Stimulated activated naive B cell treated with anti-CD40 and anti-IgM and Interleukin-4, amounts not matched to agents 10 μg/mL and 1 μg/mL and 100 μg/mL, for 72 hours (primary cell): ENCODE results near the gene PLK3.
A peak's percentile ranks its signal among the peaks of the same experiment; 100 is the strongest.
"Not testable (repeated sequence)": the region's sequence is repeated elsewhere in the genome, so short reads cannot be mapped to it uniquely, and the experiment has no call there.

Experiments used
- ATAC-seq, 2 donors: fragments of 150-1000 bp; cut with Tn5 transposase; replicated peaks; 2 replicates each; pipeline ENCODE4 v1.10.0; 2021; ENCODE audit warnings: moderate library complexity in 1 of 2
- DNase-seq: peaks from one replicate; pipeline ENCODE4 v3.0.0; 2021
- H3K27ac Mint-ChIP-seq: one replicate; pipeline ENCODE4 v1.8.0; 2022; ENCODE audit warnings: mild to moderate bottlenecking, mixed read lengths
- H3K27me3 Mint-ChIP-seq, 2 donors: one replicate each; pipeline ENCODE4 v1.8.0; 2022; ENCODE audit warnings: mixed read lengths in 2 of 2
- H3K36me3 Mint-ChIP-seq, 2 donors: one replicate each; pipeline ENCODE4 v1.8.0; 2022; ENCODE audit warnings: mixed read lengths in 2 of 2, mild to moderate bottlenecking in 1 of 2
- H3K4me1 Mint-ChIP-seq, 2 donors: one replicate each; pipeline ENCODE4 v1.8.0; 2022; ENCODE audit warnings: mixed read lengths in 2 of 2, mild to moderate bottlenecking in 1 of 2
- H3K4me3 Mint-ChIP-seq, 2 donors: one replicate each; pipeline ENCODE4 v1.8.0; 2022; ENCODE audit warnings: mild to moderate bottlenecking in 2 of 2, mixed read lengths in 2 of 2, moderate library complexity in 1 of 2
- H3K9me3 Mint-ChIP-seq, 2 donors: one replicate each; pipeline ENCODE4 v1.8.0; 2022; ENCODE audit warnings: mixed read lengths in 2 of 2, mild to moderate bottlenecking in 1 of 2

Gene PLK3

GRCh38 chr1:44835738-44836675 is 35.8 kb downstream of the PLK3 start:
- ATAC-seq (peak; percentile 98 to 99), DNase-seq (peak; percentile 77)
- Mint-ChIP-seq H3K36me3 (no peaks in the 10 kb centered on the region), H3K27me3 (peaks cover under 1 to 5% of the 10 kb centered on the region in 2 donors), H3K27ac (peak overlapping the region; percentile 16), H3K4me3 (peak overlapping the region in 1 of 2 donors; percentile 38), H3K4me1 (peaks cover 21 to 25% of the 10 kb centered on the region in 2 donors), H3K9me3 (no peaks in the 10 kb centered on the region)

GRCh38 chr1:44838294-44838693 is 38.1 kb downstream of the PLK3 start:
- not testable (repeated sequence) for H3K27ac Mint-ChIP-seq, H3K4me3 Mint-ChIP-seq

GRCh38 chr1:44839576-44839975 is 39.4 kb downstream of the PLK3 start:
- H3K9me3 Mint-ChIP-seq, result no peaks in the 10 kb centered on the region
- H3K27me3 Mint-ChIP-seq, result peaks cover 16 to 18% of the 10 kb centered on the region in 2 donors
- no peak for DNase-seq
- ATAC-seq, result no peak
- H3K36me3 Mint-ChIP-seq, result peaks cover 0 to 5% of the 10 kb centered on the region in 2 donors
- no peak overlapping the region for H3K27ac Mint-ChIP-seq
- peaks cover 9 to 28% of the 10 kb centered on the region in 2 donors for H3K4me1 Mint-ChIP-seq
- no peak overlapping the region for H3K4me3 Mint-ChIP-seq

More at GRCh38 chr1:44838294-44838693, 38.1 kb downstream of the PLK3 start:
- not testable (repeated sequence) for DNase-seq, H3K36me3 Mint-ChIP-seq, ATAC-seq, H3K9me3 Mint-ChIP-seq
- Mint-ChIP-seq H3K27me3 (peaks cover 16 to 18% of the 10 kb centered on the region in 2 donors), H3K4me1 (peaks cover 14 to 31% of the 10 kb centered on the region in 2 donors)

GRCh38 chr1:44842486-44842861 is 42.3 kb downstream of the PLK3 start:
- Mint-ChIP-seq H3K9me3 (no peaks in the 10 kb centered on the region), H3K27ac (no peak overlapping the region), H3K4me3 (peak overlapping the region; percentile 62 to 78), H3K36me3 (peaks cover 8 to 11% of the 10 kb centered on the region in 2 donors), H3K27me3 (peaks cover 16 to 18% of the 10 kb centered on the region in 2 donors), H3K4me1 (peaks cover 0 to 17% of the 10 kb centered on the region in 2 donors)
- DNase-seq (no peak), ATAC-seq (peak; percentile 28 to 35)

- H3K4me3 Mint-ChIP-seq, result peak within 1 kb of the TSS; percentile 62 to 78
These were observed 42.9 kb downstream of the PLK3 start, which contains the start of gene PTCH2 for GRCh38 chr1:44842862-44843655. Gene PTCH2 (minus strand): TSS chr1:44843253. CDS start chr1:44842932, 321 bp downstream.

GRCh38 chr1:44846985-44847384 is 46.8 kb downstream of the PLK3 start:
- Mint-ChIP-seq H3K27me3 (peaks cover 4 to 7% of the 10 kb centered on the region in 2 donors), H3K27ac (no peak overlapping the region), H3K4me1 (peaks cover 4 to 24% of the 10 kb centered on the region in 2 donors), H3K9me3 (no peaks in the 10 kb centered on the region), H3K36me3 (peaks cover 20 to 24% of the 10 kb centered on the region in 2 donors), H3K4me3 (no peak overlapping the region)
- no peak for DNase-seq
- ATAC-seq, result no peak

More at GRCh38 chr1:44842862-44843655, 42.9 kb downstream of the PLK3 start, which contains the start of gene PTCH2:
- DNase-seq (no peak), ATAC-seq (peak; percentile 81 to 88)
- Mint-ChIP-seq H3K4me1 (peaks cover 0 to 17% of the 10 kb centered on the region in 2 donors), H3K9me3 (no peaks in the 10 kb centered on the region), H3K36me3 (peaks cover 8 to 13% of the 10 kb centered on the region in 2 donors), H3K27me3 (peaks cover 16 to 18% of the 10 kb centered on the region in 2 donors), H3K27ac (no peak within 1 kb of the TSS)

- Mint-ChIP-seq H3K9me3 (no peaks in the 10 kb centered on the region), H3K4me1 (peaks cover 6 to 16% of the 10 kb centered on the region in 2 donors), H3K36me3 (peaks cover 23 to 27% of the 10 kb centered on the region in 2 donors), H3K27me3 (peaks cover 0 to 2% of the 10 kb centered on the region in 2 donors), H3K27ac (no peak overlapping the region), H3K4me3 (no peak overlapping the region)
- no peak for DNase-seq
- no peak for ATAC-seq
These were observed 47.7 kb downstream of the PLK3 start for GRCh38 chr1:44847845-44848244.

- no peak overlapping the region for H3K4me3 Mint-ChIP-seq
- no peak overlapping the region for H3K27ac Mint-ChIP-seq
- H3K36me3 Mint-ChIP-seq, result peaks cover 27 to 32% of the 10 kb centered on the region in 2 donors
- no peak for DNase-seq
- ATAC-seq, result no peak
- no peaks in the 10 kb centered on the region for H3K27me3 Mint-ChIP-seq
- H3K9me3 Mint-ChIP-seq, result no peaks in the 10 kb centered on the region
- peaks cover 8 to 13% of the 10 kb centered on the region in 2 donors for H3K4me1 Mint-ChIP-seq
These were observed 48.4 kb downstream of the PLK3 start for GRCh38 chr1:44848456-44849181.

- Mint-ChIP-seq H3K27me3 (no peaks in the 10 kb centered on the region), H3K9me3 (no peaks in the 10 kb centered on the region), H3K4me1 (peaks cover 7 to 8% of the 10 kb centered on the region in 2 donors), H3K27ac (no peak overlapping the region), H3K4me3 (no peak overlapping the region), H3K36me3 (peaks cover 27 to 38% of the 10 kb centered on the region in 2 donors)
- ATAC-seq, result no peak
- no peak for DNase-seq
These were observed 49.5 kb downstream of the PLK3 start for GRCh38 chr1:44849575-44850132.

- H3K9me3 Mint-ChIP-seq, result no peaks in the 10 kb centered on the region
- no peak overlapping the region for H3K4me3 Mint-ChIP-seq
- H3K36me3 Mint-ChIP-seq, result peaks cover 37 to 53% of the 10 kb centered on the region in 2 donors
- H3K27me3 Mint-ChIP-seq, result no peaks in the 10 kb centered on the region
- ATAC-seq (peak; percentile 89 to 92), DNase-seq (no peak)
- H3K27ac Mint-ChIP-seq, result peak overlapping the region; percentile 0
- H3K4me1 Mint-ChIP-seq, result peaks cover 7 to 8% of the 10 kb centered on the region in 2 donors
These were observed 51.1 kb downstream of the PLK3 start for GRCh38 chr1:44851308-44851707.

GRCh38 chr1:44853201-44853600 is 53.0 kb downstream of the PLK3 start:
- Mint-ChIP-seq H3K36me3 (peaks cover 37 to 57% of the 10 kb centered on the region in 2 donors), H3K4me1 (peaks cover 7 to 8% of the 10 kb centered on the region in 2 donors), H3K27ac (no peak overlapping the region), H3K4me3 (no peak overlapping the region), H3K9me3 (no peaks in the 10 kb centered on the region), H3K27me3 (no peaks in the 10 kb centered on the region)
- DNase-seq, result no peak
- ATAC-seq, result no peak

- H3K4me1 Mint-ChIP-seq, result peaks cover 8 to 9% of the 10 kb centered on the region in 2 donors
- H3K4me3 Mint-ChIP-seq, result no peak overlapping the region
- peaks cover 37 to 54% of the 10 kb centered on the region in 2 donors for H3K36me3 Mint-ChIP-seq
- ATAC-seq (no peak), DNase-seq (no peak)
- H3K9me3 Mint-ChIP-seq, result no peaks in the 10 kb centered on the region
- no peaks in the 10 kb centered on the region for H3K27me3 Mint-ChIP-seq
- H3K27ac Mint-ChIP-seq, result no peak overlapping the region
These were observed 54.8 kb downstream of the PLK3 start for GRCh38 chr1:44854970-44855369.
